ENCODE results near the gene HIGD2A.

Gene HIGD2A, protein sequence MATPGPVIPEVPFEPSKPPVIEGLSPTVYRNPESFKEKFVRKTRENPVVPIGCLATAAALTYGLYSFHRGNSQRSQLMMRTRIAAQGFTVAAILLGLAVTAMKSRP

DNA sequence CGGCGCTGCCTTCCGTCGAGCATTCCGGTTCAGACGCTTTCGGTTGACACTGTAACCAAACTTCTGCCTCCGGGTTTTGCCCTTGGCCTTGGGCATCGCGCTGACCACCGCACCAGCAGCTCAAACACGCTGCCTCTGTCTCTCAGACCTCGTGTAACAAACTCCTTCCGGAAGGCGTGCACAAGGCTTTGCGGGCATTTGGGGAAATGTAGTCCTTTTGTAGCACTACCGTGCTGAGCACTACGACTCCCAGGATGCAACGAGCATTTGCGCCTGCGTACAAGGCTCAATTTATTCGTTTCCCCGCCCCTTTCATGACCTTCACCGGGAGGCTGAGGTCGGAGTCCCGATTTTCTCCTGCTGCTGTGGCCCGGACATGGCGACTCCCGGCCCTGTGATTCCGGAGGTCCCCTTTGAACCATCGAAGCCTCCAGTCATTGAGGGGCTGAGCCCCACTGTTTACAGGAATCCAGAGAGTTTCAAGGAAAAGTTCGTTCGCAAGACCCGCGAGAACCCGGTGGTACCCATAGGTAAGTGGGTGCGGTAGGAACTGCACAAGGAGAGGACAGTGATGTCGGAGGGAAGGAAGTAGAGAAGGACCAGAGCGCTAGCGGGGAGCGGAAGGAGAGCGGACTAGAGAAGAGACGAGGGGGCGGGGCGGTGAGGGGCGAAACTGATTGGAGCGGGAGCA, at the start of gene HIGD2A, which contains the start of gene NOP16:
Gene HIGD2A (plus strand): TSS at position 308 of the 691 bp plus-strand sequence. CDS start 69 bp downstream, at position 377.
Gene NOP16 (minus strand): TSS at position 155 of the 691 bp plus-strand sequence. CDS start 59 bp downstream, at position 96.
- peak; percentile 98 for DNase-seq (ENCODE audit: low read depth)

DNA sequence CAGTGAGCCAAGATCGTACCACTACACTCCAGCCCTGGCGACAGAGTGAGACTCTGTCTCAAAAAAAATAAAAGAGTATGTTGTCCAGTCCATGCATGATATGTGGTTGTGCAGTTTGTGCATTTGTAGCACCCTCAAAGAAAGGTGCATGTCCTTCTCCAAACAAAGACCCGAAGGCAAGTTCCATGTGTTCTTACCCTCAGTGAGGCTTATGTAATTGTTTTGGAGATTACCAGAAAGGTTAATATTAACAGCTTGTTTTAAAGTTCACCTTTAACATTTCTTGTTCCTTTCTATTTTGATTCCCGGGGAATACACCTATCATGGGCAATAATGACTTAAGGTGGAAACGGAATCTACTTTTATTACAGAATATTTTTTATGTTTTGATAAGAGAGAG, 49.2 kb upstream of the HIGD2A start:
- DNase-seq (ENCODE audit: low read depth) = no peak

DNA sequence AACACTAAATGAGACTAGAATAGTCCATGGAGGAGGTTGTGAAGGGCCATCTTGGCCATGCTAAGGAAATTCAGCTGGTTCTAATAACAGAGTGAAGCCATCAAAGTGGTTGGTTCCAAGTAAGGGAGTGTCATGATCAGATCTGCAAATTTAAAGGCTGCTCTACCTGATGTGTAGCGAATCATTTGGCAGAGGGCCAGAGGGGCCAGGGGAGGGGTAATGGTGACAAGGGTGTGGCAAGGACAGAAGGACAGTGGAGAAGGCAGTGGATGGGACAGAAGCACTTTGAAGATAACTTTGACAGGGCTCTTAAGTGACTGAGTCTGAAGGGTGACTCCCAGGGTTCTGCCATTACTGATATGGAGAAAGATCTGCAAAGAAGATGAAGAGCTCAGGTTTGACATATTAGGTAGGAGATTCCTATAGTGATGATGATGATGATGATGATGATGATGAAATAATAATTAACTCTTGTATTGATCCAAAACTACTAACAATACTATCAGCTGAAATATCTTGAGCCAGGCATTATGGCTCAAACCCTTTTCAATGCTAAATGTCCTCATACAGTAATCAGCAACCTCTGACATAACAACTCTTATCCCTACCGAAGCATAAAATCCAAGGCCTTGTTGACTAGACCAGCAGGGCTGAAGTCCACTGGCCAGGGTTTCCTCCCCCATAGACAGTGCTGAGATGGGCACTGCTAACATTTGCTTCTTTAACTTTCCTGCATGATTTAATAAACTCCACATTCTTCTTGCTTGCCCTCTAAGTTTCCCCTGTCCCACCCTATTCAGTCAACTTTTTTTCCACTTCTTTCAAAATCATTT, 47.0 kb upstream of the HIGD2A start:
- no peak for DNase-seq (ENCODE audit: low read depth)

DNA sequence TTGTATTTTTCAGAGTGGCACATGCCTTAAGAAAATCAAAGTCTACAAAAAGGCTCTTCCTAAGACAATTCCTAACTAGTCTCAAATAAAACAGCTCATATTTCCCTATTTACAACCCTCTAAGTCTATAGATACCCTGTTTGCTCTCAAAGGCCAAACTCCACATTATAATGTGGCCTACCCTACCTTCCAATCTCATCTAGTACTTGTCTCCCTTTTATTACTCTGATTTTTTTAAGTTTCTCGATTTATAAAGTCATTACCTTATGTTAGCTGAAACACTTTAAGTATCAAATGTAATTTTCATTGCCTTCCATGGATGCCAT, 46.4 kb upstream of the HIGD2A start:
- no peak for DNase-seq (ENCODE audit: low read depth)

DNA sequence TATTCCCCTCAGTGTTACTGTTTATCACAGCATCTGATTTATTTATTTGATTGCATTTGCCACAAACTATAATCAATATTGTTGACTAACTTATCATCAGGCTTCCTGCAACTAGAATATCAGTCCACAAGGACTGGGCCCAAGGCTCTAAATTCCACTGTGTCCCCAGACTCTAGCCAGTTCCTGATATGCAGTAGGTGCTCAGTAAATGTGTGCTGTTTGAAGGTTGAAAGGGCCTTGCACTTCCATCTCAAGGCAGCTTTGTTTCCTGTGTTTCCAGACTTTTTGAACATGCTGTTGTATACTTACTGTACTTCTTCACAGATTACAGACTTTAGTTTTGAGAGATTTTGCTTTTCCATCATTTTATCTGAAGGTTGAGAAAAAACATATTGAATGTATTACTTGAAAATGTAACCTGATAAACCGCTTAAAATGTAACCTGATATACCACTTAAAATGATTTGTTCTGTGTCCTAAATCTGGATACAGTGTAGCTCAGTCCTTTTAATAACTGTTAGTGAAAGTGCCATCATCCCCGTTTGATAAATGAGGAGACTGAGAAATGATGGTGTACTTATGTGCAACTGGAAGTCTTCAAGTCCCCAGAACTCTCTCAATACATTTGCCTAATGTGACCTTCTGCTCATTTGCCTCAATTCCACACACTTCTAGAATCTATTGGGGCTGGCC, 45.6 kb upstream of the HIGD2A start:
- no peak for DNase-seq (ENCODE audit: low read depth)

DNA sequence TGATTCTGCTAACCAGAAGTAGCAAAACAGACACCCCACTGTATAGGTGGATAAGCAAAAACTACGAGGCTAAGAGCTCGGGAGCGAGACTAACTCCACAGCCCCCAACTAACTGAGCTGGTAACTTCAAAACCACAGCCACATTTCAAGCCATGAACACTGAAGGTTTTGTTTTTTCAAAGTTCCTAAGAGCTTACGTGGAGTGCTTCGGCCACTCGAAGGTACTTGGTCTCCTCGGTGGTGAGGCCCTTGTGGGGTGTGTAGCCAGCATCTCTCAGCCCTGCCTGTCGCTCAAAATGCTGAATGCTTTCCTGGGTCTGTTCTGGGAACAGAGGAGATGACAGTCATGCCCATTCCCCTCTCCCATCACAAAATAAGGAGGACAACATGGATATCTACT, 38.1 kb upstream of the HIGD2A start:
- no peak for DNase-seq (ENCODE audit: low read depth)

DNA sequence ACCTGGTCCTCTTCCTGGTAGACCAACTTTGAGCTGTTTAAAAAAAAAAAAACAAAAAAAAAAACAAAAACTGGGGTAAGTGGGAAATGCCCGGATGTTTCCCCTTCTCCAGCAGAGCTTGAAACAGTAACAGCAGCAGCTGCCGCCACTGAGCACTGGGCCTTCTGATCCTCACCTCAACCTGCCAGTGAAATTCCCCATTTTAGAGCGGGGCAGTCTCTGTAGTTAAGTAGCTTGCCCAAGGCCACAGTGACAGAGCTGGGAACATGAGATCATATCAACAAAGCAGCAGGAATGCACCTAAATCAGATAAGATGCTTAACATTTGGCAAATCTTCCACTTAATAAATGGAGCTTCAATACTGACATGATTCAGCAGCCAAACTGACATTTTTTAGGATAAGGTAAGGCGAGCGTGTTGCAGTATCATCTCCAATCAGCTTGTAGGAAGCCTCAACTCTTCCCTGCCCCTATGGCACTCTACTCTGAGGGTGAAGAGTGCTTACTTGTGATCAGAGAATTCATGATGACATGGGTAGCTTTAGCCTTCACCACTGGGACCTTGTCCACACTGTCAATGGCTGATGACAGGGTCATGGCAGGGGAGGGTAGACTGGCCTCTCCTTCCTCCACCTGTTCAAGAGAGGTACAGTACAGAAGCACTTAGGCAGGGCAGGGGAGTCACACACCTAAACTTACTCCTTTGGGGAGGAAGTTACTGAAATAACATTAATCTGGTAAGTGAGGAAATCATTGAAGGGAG, 36.3 kb upstream of the HIGD2A start:
- DNase-seq (ENCODE audit: low read depth) = no peak

DNA sequence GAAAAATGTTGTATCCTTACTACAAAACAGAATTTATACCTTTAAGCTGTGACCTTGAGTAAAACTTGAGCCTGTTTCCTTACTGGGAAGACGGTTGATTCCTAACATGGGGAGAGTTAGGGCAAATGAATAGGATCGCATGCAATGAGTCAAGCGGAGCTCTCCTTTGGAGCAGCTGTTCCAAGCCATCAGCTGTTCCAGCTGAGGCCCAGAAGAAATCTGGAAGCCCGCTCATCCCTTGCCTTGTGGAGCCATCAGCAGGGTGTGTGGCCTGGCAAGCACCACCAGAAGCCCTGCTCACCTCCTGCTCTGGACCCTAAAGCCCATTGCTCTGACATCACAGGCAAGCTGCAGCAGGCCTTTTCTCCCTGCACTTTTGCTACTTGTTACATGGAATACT, 35.0 kb upstream of the HIGD2A start:
- no peak for DNase-seq (ENCODE audit: low read depth)

DNA sequence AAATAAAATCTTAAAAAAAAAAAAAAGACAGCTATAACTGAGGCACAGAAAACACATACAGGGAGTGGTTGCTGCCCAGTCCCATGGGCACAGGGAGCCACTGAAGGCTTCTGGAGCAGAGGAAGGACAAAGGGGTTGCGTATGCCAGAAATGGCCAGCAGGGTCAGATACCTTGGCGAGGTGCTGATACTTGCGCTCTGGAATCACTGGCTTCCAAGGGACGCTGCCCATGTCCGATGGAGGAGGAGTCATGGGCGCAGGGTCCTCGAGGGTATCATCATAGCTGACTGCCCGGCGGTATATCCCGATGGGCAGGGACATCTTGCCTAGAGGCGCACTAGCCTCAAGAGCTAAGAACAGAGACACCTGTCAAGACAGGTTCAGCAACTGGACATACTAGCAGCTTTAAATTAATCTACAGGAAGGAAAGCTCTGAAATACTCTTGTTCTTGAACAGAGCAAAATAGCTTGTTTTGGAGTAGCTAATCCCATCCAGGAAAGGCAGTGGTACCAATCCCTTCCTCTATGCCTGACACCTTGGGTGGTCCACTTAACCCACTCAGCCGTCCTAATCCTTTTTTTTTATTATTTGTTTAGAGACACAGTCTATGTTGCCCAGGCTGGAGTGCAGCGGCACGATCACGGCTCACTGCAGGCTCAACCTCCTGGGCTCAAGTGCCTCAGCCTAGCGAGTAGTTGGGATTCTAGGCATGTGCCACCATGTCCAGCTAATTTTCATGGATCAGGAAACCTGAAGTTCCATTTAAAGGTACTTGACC, 33.0 kb upstream of the HIGD2A start:
- DNase-seq (ENCODE audit: low read depth) = no peak

DNA sequence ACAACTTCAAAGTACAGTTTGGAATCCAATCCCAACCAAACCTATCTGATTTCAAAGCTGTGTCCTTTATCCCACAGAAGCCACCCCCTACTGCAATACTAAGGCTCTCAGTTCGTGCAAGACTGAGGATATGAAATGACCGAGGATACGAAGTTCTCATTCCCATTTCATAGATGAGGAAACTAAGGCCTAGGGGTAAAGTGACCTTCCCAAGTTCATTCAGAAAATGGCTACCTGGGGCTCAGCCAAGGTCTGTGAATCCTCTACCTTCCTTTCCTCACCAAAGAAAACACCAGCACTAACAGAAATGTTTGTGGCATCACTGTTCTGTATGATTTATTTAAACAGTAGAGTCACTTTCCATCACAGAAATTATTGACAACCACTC, 32.4 kb upstream of the HIGD2A start:
- no peak for DNase-seq (ENCODE audit: low read depth)

DNA sequence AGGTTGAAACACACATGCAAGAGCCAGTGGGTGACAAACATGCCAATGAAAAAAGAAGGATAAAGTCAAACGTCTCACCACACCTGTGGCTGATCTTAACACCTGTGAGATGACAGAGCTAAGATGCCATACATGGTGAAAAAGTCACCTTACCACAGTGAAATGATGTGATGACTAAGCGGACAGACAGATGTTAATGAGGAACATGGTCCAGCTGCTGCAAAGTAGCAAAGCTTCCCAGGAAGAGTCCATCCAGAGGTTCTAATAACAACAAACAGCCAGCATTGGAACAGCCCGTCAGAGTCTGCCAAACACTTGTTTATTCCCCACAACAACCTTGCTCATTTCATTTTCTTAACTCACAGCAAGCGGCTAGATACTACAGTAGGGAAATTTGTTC, 28.9 kb upstream of the HIGD2A start:
- no peak for DNase-seq (ENCODE audit: low read depth)

DNA sequence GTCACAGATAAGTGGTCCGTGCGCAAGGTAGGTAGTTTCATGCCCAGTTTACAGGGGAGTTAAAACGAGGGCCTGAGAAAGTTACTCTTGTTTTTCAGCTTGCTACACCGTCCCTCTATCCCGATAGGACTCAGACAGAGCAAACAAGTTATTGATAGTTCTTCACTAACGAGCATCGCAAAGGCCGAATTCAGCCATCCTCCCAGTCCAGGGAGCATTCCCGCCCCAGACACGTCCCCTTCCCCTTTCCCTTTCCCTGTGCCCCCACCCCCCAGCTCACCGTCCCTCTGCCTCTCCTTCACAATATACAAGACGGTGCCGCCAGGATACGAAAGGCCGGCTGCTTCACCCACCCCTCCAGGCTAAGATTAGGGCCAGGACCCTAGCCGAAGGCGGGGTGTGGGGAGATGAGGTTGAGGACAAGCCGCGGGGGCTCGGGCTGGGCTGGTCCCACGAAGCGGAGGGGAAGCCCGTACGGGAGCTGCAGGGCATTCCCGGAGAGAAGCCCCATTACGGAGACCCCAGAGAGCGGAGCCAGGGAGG, 27.6 kb upstream of the HIGD2A start:
- no peak for DNase-seq (ENCODE audit: low read depth)

DNA sequence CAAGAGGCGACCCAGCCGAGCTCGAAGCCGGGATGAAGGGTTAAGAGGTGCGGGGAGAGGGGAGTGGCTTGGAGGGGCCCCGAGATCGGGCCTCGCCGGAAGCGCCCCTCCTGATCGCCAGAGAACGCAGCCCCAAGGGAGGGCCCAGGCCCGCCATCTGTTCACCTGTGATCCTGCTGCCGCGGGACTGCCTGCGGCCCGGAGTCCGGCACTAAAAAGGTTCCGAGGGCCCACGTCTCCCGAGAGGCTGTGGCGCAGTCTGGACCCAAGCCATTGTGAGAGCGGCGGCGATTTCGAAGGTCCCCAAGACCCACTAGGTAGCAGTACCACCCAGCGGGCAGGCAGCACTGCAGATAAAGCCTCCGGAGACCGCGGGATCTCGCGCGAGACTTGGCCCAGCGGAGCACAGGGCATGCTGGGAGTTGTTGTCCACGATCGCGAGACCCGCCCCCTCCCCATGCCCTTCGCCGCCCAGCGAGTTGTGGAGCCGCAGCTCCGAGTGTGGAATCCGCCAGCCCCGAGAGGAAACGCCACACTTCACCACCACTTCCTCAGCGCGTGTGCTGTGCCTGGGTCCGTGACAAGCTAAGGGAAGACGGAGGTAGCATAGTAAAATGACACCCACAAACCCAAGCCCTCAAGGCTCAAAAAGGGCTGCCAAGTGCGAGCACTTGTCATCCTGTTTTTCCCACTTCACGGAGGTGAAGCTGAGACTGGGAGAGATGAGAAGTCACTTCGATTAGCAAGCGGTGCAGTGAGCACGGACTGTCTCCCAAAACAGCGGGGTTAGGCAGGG, 26.9 kb upstream of the HIGD2A start, which contains the start of gene KIAA1191:
Gene KIAA1191 (minus strand): TSS at position 328 of the 796 bp plus-strand sequence. CDS start 2,256 bp downstream, outside the sequence.
- DNase-seq (ENCODE audit: low read depth) = peak; percentile 79

DNA sequence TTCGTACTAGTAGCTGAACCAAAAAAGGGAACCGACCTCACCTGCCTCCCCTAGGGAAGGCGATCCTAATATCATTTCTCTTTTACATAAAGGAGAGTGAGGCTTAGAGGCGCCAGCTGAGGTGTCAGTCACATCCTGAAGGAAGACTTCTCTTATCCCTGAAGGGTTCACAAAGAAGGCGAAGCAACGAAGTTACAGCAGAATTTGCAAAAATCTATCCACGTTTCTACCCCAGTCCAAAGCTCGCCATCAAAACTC, 26.4 kb upstream of the HIGD2A start:
- no peak for DNase-seq (ENCODE audit: low read depth)

DNA sequence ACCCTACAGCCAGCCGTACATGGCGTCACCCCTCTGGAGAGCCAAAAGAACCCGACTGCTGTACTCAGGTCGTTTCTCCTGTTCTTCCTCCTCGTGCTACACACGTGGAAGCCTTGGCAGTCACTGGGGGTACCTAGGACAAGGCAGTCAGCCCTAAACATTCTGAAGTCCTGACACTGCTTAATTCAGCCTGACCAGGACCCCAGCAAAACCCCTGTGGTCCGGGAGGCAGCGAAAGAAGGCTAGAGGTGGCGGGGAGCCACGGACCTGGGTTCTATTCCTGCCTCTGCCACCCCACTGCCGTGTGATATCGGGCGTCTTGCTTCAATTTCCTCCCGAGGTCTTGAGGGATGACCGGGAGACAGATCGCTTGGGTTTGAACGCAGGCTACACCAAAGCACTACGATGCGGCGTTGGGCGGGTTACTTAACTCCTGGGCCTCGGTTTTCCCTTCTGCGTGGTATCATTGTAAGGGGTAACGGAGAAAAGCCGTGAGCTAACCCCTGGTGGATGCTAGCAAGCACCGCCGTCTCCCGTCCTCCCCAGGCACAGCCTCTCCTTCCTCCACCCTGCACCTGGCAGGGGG, 23.7 kb upstream of the HIGD2A start:
- DNase-seq (ENCODE audit: low read depth) = no peak

DNA sequence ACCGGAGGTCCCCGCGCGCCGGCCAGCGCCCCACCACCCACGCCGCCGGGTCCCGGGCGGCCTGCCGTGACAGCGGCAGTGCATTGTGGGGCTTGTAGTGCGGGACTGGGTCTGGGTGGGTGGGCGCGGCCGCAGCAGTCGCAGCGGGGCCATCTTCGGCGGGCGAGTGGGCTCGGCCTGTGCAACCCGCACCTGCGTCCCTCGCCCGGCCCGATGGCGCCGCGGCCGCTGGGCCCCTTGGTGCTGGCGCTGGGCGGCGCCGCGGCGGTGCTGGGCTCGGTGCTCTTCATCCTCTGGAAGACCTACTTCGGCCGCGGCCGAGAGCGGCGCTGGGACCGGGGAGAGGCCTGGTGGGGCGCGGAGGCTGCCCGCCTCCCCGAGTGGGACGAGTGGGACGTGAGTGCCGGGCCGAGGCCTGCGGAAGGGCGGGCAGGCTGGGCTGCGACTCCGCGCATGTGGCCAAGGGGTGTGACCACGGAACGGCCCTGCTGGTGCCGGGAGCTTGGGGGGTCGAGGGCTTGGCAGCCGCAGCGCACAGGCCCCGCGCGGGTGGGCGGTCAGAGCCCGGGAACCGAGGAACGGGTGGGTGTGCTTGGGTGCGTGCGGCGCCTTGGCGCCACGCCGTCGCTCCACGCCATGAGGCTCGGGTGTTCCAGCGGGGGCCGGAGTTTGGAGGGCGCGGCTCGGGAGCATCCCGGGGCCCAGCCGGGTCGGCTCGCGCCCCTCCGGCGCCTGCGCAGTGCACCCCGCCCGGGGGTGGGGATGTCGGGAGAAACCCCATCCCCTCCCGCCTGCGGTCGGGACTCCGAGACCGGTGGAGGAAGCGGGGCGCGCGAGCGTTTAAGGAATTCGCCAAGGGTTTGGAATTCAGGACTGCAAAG, 23.0 kb upstream of the HIGD2A start, which contains the start of gene ARL10:
Gene ARL10 (plus strand): TSS at position 137 of the 881 bp plus-strand sequence. CDS start 77 bp downstream, at position 214.
- no peak for DNase-seq (ENCODE audit: low read depth)

DNA sequence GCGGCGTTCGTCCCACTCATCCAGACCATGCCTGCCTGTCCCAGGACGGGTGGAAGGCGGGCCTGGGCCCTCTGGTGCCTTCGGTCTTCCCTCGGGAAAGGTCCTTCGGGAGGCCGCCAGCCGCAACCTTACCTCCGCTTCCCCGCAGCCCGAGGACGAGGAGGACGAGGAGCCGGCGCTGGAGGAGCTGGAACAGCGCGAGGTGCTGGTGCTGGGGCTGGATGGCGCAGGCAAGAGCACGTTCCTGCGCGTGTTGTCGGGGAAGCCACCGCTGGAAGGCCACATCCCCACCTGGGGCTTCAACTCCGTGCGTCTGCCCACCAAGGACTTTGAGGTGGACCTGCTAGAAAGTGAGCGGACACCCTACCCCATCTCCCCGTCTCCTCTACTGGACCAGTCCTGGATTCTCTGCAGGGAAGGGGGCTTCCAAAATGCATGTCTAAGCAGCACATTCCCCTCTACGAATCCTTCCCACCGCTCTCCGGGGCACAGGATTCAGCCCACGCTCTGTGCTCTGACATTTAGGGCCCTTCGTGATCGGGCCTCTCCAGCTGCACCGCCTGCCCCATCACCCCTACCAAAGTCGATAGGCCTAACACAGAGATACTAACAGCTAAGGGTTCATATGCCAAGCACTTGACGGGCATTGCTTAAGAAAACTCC, 22.2 kb upstream of the HIGD2A start:
- DNase-seq (ENCODE audit: low read depth) = no peak

DNA sequence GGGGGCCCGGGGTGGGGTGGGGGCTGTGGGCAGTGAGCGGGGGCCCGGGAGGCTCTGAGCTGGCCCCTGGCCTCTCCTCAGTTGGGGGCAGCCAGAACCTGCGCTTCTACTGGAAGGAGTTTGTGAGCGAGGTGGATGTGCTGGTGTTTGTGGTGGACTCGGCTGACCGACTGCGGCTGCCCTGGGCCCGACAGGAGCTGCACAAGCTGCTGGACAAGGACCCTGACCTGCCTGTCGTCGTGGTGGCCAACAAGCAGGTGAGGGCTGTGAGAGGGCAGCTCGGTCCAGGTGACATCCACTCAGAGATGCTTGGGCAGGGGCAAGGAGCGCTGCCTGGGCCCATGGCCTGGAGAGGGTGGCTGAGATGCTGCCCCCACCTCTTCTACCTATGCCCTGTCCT, 19.8 kb upstream of the HIGD2A start:
- DNase-seq (ENCODE audit: low read depth) = no peak

All from stimulated activated CD8-positive, alpha-beta memory T cell treated with anti-CD3 and anti-CD28 coated beads, Interleukin-7, amount 100 ng/mL, for 24 hours (primary cell).